Inflammatory macrophage treated with lipopolysaccharide for 1 hour (primary cell): Measurements from ENCODE around the gene CDH4.
"Not testable (repeated sequence)": the region's sequence is repeated elsewhere in the genome, so short reads cannot be mapped to it uniquely, and the experiment has no call there.

Experiments used
- DNase-seq, 2 donors: peaks; one replicate each; pipeline ENCODE4 v3.0.0-alpha.2; 2020 to 2022

Gene CDH4

GRCh38 chr20:61422636-61423425 lies 170.8 kb downstream of the CDH4 start:
- DNase-seq: no peak

- DNase-seq: no peak
These were observed 172.1 kb downstream of the CDH4 start for GRCh38 chr20:61424011-61424627.

- DNase-seq: no peak
These were observed 172.8 kb downstream of the CDH4 start for GRCh38 chr20:61424628-61425420.

DNA sequence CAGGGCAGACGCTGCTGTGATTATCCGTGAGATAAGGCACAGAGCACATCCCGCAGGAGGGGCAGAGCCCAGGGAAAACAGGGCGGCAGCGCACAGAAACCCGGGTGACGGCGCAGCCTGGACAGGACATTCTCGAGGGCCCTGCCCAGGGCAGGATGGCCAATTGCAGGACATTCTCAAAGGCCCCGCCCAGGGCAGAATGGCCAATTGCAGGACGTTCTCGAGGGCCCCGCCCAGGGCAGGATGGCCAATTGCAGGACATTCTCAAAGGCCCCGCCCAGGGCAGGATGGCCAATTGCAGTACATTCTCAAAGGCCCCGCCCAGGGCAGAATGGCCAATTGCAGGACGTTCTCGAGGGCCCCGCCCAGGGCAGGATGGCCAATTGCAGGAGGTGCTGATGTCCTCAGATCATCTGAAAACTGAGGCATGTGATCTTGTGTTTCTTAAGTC lies 173.5 kb downstream of the CDH4 start:
- DNase-seq: not testable (repeated sequence)

DNA sequence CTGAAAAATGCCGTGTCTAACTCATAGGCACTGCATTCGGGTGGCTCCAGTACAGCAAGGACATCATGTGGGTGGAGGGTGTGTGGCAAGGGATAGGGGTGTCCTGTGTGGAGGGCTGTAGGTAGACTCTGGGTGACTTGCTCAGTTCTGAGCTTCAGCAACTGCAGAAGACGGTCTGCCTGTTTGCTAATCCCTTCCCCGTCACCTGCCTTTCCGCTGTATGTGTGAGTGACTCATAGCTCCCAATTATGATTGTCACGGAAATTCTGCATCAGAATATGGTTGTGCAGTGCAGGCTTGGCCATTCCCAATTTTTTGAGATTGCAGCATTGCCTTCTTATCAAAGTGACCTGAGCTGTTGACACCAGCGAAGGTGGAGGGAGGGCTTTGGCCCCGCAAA lies 174.3 kb downstream of the CDH4 start:
- DNase-seq: no peak

DNA sequence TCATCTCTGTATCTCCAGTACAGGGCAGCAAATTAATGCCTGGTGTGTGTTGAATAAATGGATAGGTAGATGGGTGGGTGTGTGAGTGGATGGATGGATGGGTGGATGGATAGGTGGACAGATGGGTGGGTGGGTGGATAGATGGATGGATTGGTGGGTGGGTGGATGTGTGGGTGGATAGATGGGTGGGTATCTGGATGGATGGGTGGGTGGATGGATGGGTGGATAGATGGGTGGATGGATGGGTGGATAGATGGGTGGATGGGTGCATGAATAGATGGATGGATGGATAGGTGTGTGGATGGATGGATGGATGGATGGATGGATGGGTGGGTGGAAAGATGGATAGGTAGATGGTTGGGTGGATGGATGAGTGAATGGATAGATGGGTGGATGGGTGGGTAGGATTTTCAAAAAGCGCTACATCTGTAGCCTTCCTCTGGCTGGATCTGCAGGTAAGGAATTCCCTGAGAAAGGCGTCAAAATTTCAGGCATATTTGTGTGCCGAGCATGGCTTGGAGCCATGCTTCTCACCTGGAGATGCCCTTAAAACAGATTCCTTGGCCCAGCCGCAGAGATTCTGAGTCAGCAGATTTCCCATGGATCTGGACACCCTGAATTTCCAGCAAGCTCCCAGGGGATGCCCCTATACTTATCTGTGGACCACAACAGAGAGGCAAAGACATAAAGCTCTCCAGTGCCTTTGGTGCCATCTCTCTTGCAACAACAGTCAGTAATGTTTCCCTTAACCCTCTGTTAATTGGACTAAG lies 177.6 kb downstream of the CDH4 start:
- DNase-seq: no peak

DNA sequence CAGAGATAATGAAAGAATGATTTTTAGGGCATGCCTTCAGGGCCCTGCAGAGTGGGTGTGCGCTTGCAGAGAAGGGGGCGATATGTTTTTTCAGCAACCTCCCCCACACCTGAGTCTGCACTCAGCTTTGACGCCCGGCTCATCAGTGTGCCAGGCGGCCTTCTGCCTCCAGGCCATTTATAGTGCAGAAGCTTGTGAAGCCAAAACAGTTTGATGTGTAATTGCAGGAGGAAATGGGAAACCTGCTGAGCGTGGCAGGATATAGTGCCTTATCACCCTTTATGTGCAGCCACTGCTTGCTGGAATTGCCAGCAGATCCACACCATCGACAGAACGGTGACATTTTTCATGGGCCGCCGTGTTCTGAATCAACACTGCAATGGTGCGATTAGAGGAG lies 178.2 kb downstream of the CDH4 start:
- DNase-seq: no peak

GRCh38 chr20:61433176-61433575 lies 181.1 kb downstream of the CDH4 start:
- DNase-seq: no peak

- no peak for DNase-seq
These were observed 181.8 kb downstream of the CDH4 start for GRCh38 chr20:61433816-61434215.

- no peak for DNase-seq
These were observed 182.3 kb downstream of the CDH4 start for GRCh38 chr20:61434341-61434781.

- no peak for DNase-seq
These were observed 183.2 kb downstream of the CDH4 start for GRCh38 chr20:61435184-61435822.

- no peak for DNase-seq
These were observed 183.8 kb downstream of the CDH4 start for GRCh38 chr20:61435823-61436220.

DNA sequence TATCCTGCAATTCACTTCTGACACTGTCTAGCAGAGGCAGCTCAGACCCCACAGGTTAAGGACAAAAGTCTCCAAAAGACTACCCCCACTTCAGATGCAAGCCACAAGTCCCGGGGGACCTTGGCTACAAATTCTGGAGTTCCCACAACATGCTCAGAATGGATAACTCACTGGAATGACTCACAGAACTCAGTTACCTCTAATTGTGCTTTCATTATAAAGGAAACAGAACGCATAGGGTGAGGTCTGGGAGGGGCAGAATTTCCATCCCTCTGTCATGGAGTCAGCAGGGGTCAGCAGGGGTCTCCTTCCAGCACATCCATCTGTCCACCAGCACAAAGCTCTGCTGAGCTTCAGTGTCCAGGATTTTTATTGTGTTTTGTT lies 184.2 kb downstream of the CDH4 start:
- DNase-seq: no peak

DNA sequence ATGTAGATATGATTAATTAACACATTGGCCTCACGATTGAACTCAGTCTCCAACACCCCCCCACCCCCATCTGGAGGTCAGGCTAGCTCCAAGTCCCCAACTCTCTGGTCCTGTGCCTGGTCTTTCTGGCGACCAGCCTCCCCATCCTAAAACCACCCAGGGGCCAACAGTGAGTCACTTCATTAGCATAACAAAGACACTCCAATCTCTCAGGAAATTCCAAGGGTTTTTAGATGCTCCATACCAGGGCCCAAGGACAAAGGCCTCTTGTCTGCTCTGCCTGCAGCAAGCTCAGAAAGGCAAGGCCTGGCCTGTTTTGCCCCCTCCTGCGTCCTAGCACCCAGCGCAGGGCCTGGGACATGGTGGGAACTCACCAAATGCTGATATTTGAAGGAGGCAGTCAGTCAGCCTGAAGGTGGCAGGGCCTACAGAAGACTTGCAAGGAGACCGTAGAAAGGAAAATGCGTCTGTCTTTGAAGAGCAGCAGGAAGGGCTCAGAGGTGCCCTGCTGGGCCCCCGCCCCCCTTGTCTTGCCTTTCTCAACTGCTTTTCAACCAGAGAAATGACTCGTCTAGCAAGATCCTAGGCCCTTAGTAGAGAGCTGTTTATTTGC lies 184.7 kb downstream of the CDH4 start:
- DNase-seq: no peak

DNA sequence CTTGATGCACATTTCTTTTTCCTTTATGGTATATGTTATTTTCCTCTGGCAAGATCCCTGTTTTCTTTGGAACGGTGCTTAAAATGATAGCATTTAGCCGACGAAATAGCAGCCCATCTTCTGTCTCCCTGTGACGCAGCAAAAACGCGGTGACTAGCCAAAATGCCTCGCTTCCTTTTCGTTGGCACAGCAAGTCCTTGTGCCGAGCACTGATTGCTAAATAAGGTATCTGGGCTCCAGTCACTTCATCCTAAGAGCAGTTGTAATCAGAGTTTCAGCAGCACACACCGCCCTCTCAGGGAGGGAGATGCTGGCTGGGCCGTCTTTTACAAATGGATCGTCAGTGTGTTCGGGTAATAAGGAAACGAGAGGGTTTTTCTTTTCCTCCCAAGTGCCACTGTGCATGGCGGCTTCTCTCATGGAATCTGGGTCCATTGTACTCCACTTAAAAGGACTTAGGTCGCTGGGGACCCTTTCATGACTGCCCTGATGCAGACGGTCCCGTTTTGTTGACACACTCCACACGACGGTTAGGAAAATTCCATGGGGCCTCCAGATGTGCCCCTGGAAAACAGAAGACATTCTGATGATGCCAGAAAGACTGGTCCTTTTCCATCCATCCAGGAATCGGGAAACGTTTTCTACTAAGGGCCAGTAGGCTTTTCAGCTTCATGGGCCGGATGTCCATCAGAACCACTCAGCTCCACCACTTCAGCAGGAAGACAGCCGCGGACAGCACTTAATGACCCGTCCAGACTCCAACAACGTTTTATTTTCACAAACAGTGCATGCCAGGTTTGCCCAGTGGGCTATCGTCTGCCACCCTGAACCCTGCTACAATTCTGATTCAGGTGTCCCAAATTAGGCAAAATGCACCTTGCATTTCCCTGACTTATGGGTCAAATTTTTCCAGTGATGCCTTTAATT lies 185.5 kb downstream of the CDH4 start:
- DNase-seq: no peak

DNA sequence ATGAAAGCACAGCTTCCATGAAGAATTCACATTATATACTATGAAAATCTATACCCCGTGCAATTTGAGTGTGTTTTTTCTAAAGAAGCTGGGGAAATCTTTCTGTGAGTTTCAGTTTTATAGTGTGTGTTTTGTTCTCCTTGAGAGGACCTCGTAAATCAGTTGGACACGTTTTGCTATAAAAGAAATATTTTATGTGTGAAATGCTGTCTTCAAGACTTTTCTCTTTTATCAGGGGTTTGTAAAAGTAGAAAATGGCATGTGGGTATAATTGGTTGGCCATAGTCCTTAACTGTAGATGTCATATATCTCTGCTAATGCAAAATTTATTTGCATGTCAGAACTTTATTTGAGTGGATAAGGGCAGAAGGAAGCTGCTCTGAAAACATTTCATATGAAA lies 186.2 kb downstream of the CDH4 start:
- DNase-seq: no peak

DNA sequence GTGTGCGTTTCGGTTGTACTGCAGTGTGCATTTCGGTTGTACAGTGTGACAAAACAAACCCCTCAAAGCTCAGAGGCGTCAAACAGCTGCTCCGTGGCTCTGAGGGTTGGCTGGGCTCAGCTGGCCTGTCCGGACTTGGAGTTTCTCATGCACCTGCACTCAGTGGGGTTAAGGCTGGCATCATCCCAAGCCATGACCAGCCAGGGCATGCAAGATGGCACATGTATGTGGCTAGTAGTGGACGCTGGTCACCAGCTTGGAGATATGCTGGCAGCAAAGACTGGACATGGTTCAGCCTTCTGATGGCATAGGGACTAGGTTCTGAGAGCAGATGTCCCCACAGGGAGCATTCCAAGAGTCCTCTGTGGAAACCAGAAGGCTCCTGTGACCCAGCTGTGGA lies 187.2 kb downstream of the CDH4 start:
- no peak for DNase-seq

DNA sequence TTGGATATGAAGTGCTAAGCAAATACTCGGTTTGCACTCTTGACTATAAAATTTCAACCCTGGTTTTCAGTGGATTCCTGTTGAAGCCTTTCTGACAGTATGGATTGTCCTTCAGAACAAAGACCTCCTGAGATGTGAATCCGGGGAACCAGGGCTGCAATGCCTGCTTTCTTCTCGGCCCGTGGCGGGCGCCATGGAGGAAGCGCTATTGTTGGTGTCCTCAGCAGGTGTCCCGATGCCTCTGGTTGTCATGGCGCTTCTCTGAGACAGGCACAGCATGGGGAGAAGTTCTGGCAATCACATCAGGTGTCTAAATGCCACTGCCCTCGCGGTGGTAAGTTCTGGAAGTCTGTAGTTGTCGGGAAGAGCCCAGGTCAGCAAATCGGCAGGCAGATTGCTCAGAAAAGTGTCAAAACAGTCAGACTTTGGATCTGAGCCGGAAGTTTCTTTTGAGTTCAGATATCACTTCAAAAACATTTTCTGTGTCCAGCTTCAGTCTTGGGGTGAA lies 188.5 kb downstream of the CDH4 start:
- DNase-seq: no peak

DNA sequence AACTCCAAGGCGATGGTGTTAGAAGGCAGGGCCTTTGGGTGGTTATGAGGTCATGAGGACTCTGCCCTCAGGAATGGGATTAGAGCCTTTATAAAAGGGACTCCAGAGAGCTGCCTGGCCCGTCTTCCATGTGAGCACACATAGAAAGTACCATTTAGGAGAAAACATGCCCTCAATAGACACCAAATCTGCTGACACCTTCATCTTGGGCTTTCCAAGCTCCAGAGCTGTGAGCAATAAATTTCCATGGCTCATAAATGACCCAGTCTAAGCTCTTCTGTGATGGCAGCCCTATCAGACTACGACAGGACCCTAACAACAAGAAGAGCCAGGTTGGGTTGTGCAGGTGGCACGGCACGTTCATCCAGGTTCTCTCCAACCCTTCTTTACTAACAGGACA lies 189.5 kb downstream of the CDH4 start:
- no peak for DNase-seq

GRCh38 chr20:61442075-61442670 lies 190.1 kb downstream of the CDH4 start:
- DNase-seq: no peak
